C4-2B (cell line): ENCODE data around the gene CKMT2.

Experiments
- CTCF ChIP-seq: fragments of 450-650 bp; conservative IDR thresholded peaks from 2 replicates; pipeline ENCODE4 v1.5.1; 2017; ENCODE audit warnings: mild to moderate bottlenecking
- ZFX ChIP-seq: fragments of 450-650 bp; IDR thresholded peaks from 2 replicates; pipeline ENCODE4 v1.6.1; 2017

DNA sequence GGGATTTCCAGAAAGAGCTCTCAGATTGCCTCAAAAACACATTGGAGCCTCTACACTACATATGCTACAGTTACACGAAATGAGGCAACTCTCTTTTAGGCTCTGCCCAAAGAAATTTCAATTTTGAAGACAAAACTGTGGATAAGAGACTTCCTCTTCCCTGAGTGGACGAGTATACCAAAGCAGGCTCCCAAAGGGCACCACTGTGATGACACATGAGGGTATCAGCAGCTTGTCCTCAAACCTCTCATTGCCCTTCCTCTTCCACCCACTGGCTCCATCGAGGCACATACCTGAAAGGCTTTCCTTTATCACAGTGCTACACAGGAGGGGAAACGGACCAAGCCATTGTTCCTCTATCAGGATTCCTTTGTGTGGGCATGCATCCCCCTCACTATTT is 11.3 kb downstream of the CKMT2 start:
- TF ChIP-seq CTCF (no peak), ZFX (no peak)
